Fibroblast of the aortic adventitia (primary cell): ENCODE data around the gene TMEM184B. TPM values are rescaled to one million over a fixed set of nuclear protein-coding genes. Genes with fewer than 3 reads are reported as not detected.

ENCODE experiments used
- small RNA-seq: library from RNA; depleted of rRNA; stranded (forward); fragments of <200 nt; gene quantifications from one replicate; pipeline ENCODE3, GENCODE V24; 2012
- total RNA-seq: library from RNA; depleted of rRNA; stranded (reverse); fragments of >200 nt; gene quantifications from 2 replicates; pipeline ENCODE4 v1.2.3, GENCODE V29; 2012; ENCODE audit warnings: low replicate concordance

The TMEM184B gene
- total RNA-seq, 1 donor: 46.0 TPM

Small RNA genes within 50 kb of the gene (small RNA-seq; reads per million reads assigned to genes)
- gene RF00017 (not detected), gene RN7SL704P (not detected)

Other genes starting within 250 kb of the TMEM184B start
- gene PICK1, start 215.6 kb downstream of the TMEM184B start, total RNA-seq: 6.5 and 14.5 TPM in 2 replicates
- 0.18 and 1.6 TPM in 2 replicates for gene SLC16A8, start 188.8 kb downstream of the TMEM184B start, total RNA-seq
- gene BAIAP2L2, start 162.3 kb downstream of the TMEM184B start, total RNA-seq: 3.2 and 6.0 TPM in 2 replicates
- 9.3 and 12.3 TPM in 2 replicates for gene PLA2G6, start 91.2 kb downstream of the TMEM184B start, total RNA-seq
- gene MAFF, start 71.0 kb downstream of the TMEM184B start, total RNA-seq: 21.8 and 33.7 TPM in 2 replicates
- gene CSNK1E, start 44.4 kb upstream of the TMEM184B start, total RNA-seq: 31.5 and 94.7 TPM in 2 replicates
- gene KCNJ4, start 182.2 kb upstream of the TMEM184B start, total RNA-seq: not detected in 2 replicates
- 22.1 and 183 TPM in 2 replicates for gene KDELR3, start 195.1 kb upstream of the TMEM184B start, total RNA-seq
- gene DDX17, start 233.3 kb upstream of the TMEM184B start, total RNA-seq: 322 and 701 TPM in 2 replicates